ENCODE measurements around the gene CASTOR1.
A peak's percentile ranks its signal among the peaks of the same experiment; 100 is the strongest.

The CASTOR1 gene

GRCh38 chr22:30297991-30298701 is 8.8 kb upstream of the CASTOR1 start:
- no peak for DNase-seq

GRCh38 chr22:30297276-30297990 is 8.1 kb upstream of the CASTOR1 start:
- DNase-seq, result no peak

DNA sequence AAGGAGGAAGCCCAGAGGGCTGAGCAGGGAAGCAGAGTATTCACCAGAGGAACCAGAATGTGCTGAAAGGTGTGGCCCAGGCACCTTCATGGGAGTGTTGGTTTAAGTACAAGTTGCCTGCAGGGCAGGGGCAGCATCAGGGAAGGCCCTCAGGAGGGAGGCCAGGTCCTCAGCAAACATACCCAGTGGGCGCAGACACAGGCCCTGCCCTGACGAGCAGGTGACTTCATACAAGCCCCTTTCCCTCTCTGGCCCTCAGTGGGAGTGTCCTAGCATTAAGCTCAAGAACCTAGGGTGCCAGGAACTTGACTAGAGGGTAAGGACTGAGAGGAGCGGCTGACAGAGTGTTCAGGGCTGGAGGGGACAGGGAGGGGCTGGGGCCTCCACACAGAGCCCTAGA is 7.5 kb upstream of the CASTOR1 start:
- no peak for DNase-seq

GRCh38 chr22:30296324-30296723 is 7.0 kb upstream of the CASTOR1 start:
- no peak for DNase-seq

- no peak for DNase-seq
Observed at GRCh38 chr22:30295576-30295975, 6.3 kb upstream of the CASTOR1 start.

GRCh38 chr22:30294830-30295229 is 5.5 kb upstream of the CASTOR1 start:
- no peak for DNase-seq

GRCh38 chr22:30294066-30294465 is 4.8 kb upstream of the CASTOR1 start:
- DNase-seq, result no peak

- DNase-seq, result no peak
Observed at GRCh38 chr22:30293026-30293425, 3.7 kb upstream of the CASTOR1 start.

DNA sequence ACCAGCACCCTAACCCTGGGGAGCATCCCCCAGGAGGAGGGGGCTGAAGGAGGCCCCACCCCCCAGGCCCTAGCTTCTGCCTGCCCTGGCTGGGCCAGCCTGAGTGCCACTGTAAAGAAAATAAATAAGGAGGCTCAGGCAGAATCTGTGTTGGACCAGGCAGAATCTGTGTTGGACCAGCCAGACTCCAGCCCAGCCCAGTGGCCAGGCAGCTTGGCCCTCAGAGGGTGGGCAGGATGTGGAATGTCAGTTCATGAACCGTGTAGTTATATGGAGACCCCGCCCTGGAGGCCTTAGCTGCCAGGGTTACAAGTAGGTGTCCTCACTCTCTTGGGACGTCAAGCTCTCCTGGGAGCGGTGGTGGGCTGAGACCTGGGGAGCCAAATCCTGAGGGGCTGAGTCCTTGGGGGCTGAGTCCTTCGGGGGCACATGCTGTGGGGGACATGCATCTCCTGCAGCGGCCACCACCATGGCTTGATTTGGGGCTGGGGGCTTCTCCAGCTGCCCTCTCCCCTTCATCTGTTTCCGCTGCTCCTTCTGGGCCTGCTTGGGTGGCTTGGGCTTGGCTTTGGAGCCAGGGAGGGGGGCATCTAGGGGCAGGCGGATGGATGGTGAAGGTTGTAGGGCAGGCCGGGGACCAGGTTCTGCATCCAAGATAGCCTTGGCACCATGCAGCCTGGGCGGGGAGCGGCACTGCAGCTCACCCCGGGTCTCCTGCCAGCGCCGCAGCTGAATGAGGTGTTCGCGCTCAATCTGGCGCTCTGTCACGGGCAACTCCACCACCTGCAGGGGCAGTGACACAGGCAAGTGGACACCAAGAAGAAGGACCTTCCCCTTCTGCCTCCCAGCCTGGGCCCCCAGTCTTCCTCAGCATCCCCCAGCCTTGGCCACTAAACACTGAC is 3.0 kb upstream of the CASTOR1 start:
- no peak for DNase-seq

GRCh38 chr22:30291058-30291892 is 2.0 kb upstream of the CASTOR1 start:
- no peak for DNase-seq

- no peak for DNase-seq
Observed at GRCh38 chr22:30290342-30291057, 1.2 kb upstream of the CASTOR1 start.

GRCh38 chr22:30289980-30290313 is 642 bp upstream of the CASTOR1 start:
- no peak for DNase-seq

DNA sequence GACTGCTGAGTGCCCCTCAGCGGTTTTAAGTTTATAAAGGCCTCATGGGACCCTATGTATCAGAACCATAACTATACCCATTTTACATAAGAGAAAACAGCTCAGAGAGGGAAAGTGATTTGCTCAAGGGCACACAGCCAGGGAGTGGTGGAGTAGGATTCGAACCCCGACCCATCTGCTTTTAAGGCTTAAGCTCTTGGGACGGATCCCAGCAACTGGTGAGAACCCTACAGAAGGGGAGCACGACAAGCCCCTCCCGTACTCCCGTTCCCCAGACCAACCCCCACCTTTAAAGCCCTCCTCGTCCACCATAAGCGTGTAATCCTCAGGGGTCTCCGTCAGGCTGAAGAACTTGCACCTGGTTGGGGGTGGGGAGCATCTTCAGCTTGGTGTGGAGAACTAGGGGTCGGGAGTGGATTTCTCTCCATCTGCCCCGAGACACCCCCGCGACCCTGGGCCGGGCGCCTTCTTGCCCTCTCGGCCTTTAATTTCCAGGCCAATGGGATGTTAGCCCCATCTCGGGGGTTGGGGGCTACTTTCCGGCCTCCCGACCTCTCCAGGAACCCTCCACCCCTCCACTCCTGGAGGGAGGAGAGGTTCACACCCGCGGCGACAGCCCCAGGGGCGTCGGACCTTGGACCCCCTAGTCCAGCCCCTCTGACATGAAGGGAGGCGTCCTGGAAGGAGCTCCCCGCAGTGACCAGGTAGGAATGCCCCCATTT is 725 bp downstream of the CASTOR1 start:
- no peak for DNase-seq

- DNase-seq, result peak; percentile 65
Observed at GRCh38 chr22:30287648-30288418, 1.5 kb downstream of the CASTOR1 start.

DNA sequence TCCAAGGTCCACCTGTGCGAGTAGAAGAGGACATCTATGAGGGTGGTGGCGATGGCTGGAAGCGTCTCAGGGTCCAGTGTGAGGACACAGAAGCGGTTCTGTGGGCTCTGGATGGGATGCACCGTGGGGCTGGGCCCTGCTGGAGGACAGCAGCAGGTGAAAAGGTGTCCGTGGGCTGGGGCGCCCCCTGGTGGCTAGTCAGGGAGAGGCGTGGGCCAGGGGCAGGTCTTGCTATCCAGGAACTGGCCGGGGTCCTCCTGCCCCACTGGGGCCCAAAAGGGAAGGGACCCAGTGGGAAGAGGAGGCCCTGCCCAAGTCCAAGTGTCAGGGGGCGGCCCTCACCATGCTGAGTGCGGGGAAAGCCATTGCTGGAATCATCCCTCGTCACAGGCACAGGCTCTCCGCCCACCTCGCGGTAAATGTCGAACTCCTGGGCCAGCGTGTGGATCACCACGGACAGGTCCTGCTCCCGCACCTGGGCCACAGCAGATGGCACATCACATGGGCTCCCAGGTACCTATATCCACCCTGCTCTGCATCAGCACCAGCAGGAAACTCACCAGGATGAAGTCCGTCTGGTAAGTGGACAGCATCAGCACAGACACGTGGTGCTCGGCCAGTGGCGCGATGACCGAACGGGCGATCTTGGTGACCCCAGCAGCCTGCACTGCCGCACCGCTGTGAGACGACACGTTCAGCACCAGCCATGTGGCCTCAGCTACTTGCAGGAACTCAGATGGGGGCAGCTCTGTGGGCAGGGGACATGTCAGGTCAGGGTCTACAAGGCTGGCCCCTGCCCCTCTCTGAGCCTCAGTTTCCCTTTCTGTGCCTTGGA is 2.3 kb downstream of the CASTOR1 start:
- peak; percentile 40 for DNase-seq

- DNase-seq, result no peak
Observed at GRCh38 chr22:30286331-30286730, 3.0 kb downstream of the CASTOR1 start.

DNA sequence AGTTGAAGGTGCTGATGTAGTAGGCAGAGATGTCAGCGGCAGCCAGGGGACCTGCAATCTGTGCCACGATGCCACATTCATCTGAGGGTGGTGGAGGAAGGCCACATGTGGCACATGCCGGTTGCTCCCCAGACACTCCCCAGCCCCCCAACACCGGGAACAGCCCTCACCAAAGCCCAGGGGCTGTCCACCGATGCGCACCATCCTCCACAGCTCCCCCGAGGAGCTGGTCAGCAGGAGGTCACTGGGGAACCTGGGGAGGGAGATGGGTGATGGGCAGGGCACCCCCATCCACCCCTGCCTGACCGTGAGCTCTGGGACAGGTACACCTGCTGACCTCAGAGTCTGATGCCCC is 3.5 kb downstream of the CASTOR1 start:
- no peak for DNase-seq

- DNase-seq, result no peak
Observed at GRCh38 chr22:30285176-30285845, 4.0 kb downstream of the CASTOR1 start.

GRCh38 chr22:30284666-30285065 is 4.6 kb downstream of the CASTOR1 start:
- no peak for DNase-seq

Measured in T1000 (cell line).